Epithelial cell of proximal tubule (primary cell): ENCODE data around the gene MRNIP. TPM values are rescaled to one million over a fixed set of nuclear protein-coding genes. Genes with fewer than 3 reads are reported as not detected.
"Not testable (repeated sequence)": the region's sequence is repeated elsewhere in the genome, so short reads cannot be mapped to it uniquely, and the experiment has no call there.

Experiments
- DNase-seq: peaks from one replicate; pipeline ENCODE4 v3.0.0-alpha.2; 2011; ENCODE audit warnings: low read depth
- H3K4me3 ChIP-seq: 2 replicates; pipeline ENCODE4 v1.5.1; 2011; ENCODE audit warnings: low read depth, mild to moderate bottlenecking, low read length
- total RNA-seq: library from RNA; depleted of rRNA; stranded (reverse); fragments of >200 nt; gene quantifications from 2 replicates; pipeline ENCODE4 v1.2.3, GENCODE V29; 2015
- TF ChIP-seq, protein P1 (sequence below): conservative IDR thresholded peaks from 2 replicates; pipeline ENCODE4 v1.5.1; 2012; ENCODE audit warnings: low read depth, mild to moderate bottlenecking, low read length

Gene MRNIP
- total RNA-seq, 1 donor from 2014 or later = 22.1 TPM

DNA sequence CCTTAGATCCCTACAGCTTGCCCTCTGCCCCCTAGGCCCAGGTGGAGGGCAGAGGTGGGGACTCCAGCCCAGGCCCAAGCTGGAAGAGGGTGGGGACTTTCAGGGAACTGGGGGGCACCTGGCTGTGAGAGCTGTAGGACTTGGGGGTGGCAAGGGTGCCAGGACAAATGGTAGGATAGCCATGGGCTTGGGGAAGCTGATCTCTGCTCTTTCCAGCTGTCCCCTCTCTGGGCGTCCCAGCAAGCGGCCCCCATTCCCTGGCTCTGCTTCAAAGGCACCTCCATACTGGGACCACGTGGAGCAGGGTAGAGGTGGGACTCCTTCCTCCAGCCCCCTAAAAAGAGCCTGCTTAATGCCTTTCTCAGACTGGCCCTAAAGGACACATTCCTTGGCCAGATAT is 64.4 kb downstream of the MRNIP start:
- DNase-seq = no peak
- TF ChIP-seq, protein P1, sequence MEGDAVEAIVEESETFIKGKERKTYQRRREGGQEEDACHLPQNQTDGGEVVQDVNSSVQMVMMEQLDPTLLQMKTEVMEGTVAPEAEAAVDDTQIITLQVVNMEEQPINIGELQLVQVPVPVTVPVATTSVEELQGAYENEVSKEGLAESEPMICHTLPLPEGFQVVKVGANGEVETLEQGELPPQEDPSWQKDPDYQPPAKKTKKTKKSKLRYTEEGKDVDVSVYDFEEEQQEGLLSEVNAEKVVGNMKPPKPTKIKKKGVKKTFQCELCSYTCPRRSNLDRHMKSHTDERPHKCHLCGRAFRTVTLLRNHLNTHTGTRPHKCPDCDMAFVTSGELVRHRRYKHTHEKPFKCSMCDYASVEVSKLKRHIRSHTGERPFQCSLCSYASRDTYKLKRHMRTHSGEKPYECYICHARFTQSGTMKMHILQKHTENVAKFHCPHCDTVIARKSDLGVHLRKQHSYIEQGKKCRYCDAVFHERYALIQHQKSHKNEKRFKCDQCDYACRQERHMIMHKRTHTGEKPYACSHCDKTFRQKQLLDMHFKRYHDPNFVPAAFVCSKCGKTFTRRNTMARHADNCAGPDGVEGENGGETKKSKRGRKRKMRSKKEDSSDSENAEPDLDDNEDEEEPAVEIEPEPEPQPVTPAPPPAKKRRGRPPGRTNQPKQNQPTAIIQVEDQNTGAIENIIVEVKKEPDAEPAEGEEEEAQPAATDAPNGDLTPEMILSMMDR = no peak
- H3K4me3 ChIP-seq = no peak overlapping the region

DNA sequence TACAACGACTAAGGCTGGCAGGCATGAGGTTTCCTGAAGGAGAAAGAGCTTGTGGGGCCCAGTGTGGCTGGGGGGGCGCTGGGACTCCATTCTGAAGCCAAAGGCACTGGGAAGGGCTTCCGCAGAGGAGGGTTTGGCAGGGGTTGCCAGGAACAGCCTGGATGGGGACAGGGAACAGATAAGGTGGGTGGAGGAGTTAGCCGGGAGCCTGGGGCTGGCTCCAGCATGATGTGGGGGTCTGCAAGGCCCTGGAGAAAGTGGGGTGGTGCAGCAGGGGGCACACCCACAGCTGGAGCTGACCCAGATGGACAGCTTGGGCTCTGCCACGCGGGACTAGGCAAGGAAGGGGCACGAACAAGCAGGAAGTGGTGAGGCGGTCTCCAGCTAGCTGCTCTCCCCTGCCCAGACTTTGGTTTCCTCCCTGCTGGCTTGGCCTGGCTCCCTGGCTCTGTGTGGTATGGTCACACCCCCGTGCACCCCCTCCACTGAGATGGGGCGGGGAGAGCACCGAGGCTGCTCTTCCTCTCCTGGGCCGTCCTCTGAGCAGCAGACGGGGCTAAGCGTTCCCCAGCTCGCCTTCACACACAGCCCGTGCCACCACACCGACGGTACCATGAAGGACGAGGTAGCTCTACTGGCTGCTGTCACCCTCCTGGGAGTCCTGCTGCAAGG is 65.0 kb downstream of the MRNIP start, which contains the start of gene LTC4S:
TSS of gene LTC4S (plus strand) at position 519 of the 672 bp plus-strand sequence. CDS start at position 614, 95 bp downstream.
- DNase-seq = no peak
- TF ChIP-seq, protein P1 = no peak
- no peak within 1 kb of the TSS for H3K4me3 ChIP-seq

DNA sequence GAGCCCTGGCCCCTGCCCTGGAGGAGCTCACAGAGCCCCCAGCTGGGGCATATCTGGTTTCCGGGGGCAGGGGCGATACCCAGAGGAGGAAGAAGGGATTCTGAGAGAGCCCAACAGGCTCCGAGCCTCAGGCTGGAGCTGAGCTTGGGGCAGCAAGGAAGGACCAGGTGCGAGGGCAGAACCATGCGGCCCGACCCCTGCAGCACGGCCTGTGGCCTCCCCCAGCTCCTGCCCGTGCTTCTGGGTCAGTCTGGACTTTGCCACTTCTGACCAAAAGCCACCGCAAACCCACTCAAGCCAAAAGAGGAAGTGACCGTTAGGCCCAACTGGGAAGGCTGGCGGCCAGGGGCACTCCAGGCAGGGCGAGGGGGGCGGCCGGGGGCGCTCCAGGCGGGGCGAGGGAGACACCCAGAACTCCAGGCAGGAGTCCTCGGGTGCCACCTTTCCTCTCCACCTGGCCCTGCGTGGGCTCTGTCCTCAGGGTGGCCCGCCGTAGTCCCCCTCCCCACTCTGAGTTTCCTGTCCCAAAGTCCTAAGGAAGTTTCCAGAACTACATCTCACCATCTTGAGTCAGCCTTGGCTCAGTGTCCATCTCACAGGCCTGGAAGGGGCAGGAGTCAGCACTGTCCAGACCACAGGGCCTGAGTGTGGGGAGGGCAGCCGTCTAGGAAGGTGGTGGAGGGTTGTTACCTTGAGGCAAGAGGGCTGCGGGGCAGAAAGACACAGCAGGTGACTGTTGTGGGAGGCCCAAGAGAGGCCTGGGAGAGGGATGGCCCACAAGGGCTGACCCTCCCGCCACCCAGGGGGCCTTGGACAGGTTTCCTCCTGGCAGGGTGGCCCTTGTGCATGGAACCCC is 65.8 kb downstream of the MRNIP start:
- TF ChIP-seq, protein P1 = no peak
- H3K4me3 ChIP-seq = no peak overlapping the region
- DNase-seq = no peak

DNA sequence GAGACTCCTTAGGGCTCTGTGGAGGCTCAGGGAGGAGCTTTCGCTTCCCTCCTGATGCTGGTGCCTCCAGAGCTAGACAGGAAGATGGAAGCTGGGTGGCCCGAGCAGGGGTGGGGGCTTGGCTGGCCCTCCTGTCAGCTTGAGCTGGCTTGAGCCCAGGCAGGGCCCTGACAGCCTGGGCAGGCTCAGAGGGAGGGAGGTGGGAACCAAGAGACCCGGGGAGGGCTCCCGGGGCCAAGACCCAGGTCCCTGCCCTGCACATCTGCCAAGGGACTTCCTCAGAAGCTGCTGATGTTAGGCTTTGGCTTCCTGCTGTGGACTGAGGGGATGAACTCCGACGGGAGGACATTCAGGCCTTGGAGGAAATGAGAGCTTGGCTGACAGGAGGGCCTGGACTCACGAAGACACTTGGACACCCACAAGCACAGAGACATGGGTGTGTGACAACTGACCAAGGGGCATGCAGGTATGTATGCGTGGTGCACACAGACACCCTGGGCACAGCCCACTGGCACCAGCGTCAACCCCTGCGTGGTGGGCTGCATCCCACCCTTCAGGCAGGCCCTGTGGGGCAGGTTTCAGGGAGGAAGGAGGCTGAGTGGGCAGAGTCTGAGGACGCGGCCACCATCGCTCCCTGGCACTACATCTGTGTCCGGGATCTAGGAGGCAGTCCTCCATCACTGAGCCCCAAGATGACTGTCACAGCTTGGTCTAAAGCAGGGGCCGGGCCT is 66.6 kb downstream of the MRNIP start:
- H3K4me3 ChIP-seq = no peak overlapping the region
- DNase-seq = no peak
- TF ChIP-seq, protein P1 = no peak

DNA sequence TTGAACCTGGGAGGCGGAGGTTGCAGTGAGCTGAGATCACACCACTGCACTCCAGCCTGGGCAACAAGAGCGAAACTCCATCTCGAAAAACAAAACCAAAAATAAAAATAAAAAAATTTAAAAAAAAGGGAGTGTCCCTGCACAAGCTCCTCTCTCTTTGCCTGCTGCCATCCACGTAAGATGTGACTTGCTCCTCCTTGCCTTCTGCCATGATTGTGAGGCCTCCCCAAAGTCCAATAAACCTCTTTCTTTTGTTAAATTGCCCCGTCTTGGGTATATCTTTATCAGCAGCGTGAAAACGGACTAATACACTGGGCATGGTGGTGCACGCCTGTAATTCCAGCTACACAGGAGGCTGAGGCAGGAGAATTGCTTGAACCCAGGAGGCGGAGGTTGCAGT is 69.3 kb downstream of the MRNIP start:
- H3K4me3 ChIP-seq, DNase-seq: not testable (repeated sequence)

DNA sequence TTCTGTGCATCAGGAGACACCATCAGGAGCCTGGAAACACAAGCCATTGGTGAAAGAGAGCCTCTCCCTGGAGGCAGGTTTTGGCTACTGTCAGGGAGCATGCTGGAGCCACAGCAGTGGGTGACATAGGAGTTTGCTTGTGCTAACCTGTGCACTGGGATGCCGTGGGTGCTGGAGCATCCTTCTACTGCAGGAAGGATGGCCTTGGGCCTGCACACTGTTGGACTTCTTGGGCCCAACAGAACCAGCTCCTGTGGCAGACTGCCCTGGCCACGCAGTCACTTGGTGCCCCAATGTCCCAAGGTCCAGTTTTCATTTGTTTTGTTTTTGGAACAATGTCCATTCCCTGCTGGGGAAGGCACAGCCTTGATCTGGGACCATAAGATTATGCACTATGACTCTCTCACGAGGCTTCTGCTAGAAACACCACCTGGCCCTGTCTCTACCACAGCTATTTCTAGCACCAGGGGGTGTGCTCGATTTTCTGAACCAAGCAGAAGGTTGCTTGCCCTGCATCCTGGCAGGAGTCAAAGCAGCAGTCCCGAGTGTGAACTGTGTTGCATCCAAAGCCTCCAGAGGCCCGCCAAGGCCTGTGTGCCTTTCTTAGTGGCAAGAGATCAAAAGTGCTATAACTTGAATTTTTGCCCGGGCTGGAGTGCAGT is 70.3 kb downstream of the MRNIP start:
- H3K4me3 ChIP-seq = no peak overlapping the region
- TF ChIP-seq, protein P1 = no peak
- no peak for DNase-seq

Other genes with a start within 250 kb of the MRNIP start
- gene HNRNPH1, start 235.1 kb downstream of the MRNIP start, total RNA-seq = 405 and 511 TPM in 2 replicates
- gene CBY3, start 177.8 kb downstream of the MRNIP start, total RNA-seq = not detected in 2 replicates
- gene CANX, start 159.8 kb downstream of the MRNIP start, total RNA-seq = 390 and 467 TPM in 2 replicates
- 11.8 and 24.3 TPM in 2 replicates for gene MAML1, start 126.0 kb downstream of the MRNIP start, total RNA-seq
- 0.94 and 9.1 TPM in 2 replicates for gene LTC4S, start 64.8 kb downstream of the MRNIP start, total RNA-seq
- gene MGAT4B, start 52.0 kb downstream of the MRNIP start, total RNA-seq = 232 and 278 TPM in 2 replicates
- 233 and 275 TPM in 2 replicates for gene SQSTM1, start 37.9 kb downstream of the MRNIP start, total RNA-seq
- 67.5 and 69.0 TPM in 2 replicates for gene TBC1D9B, start 49.1 kb upstream of the MRNIP start, total RNA-seq
- gene RNF130, start 212.9 kb upstream of the MRNIP start, total RNA-seq = 28.3 and 36.6 TPM in 2 replicates